ENCODE data around the gene R3HDM4. TPM values are rescaled to one million over a fixed set of nuclear protein-coding genes. Genes with fewer than 3 reads are reported as not detected.

The R3HDM4 gene
- total and polyA plus RNA-seq, 4 donors: 14.1 to 72.4 (median 20.2) TPM

DNA sequence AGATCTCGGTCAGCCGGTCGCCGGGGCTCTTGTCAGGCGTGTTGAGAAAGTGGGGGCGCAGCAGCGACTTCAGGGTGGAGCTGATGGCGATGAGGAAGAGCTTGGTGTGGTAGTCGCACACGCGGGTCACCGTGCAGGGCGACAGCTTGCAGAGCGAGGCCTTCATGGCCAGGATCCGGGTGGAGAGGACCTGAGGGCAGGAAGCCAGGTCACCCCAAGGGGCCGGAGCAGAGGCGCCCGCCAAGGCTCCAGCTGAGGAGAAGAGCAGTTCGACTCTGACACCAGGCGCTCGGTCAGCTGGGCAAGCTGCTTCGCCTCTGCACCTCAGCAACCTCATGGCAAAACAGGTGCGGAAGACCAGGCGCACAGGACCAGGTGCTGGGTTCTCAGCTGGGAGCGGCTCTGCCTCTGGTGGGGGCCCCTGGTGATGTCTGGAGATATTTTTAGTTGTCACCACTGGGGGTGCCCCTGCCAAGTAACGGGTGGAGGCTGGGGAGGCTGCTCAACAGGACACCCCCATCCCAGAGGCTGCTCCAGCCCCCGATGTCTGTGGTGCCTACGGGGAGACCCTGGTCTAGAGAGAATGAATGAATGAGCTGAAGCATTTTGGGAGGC is 37.6 kb downstream of the R3HDM4 start:
- H3K27me3 ChIP-seq (ENCODE audit: control insufficient read depth in 4 of 4, insufficient read depth in 4 of 4, low read length in 3 of 4): no peaks in the 10 kb centered on the region
- no peak overlapping the region for H3K27ac ChIP-seq (ENCODE audit: low read depth in 1 of 2, low read length in 2 of 2)
- TF ChIP-seq GABPA (IDR thresholded peaks at IDR 0.05 in 1 of 2, conservative IDR thresholded peaks at IDR 0.05 in 1 of 2) (no peak), NR2F2 (IDR thresholded peaks at IDR 0.05) (no peak), RXRA (IDR thresholded peaks at IDR 0.05) (no peak), JUND (IDR thresholded peaks at IDR 0.05) (no peak), ZBTB33 (IDR thresholded peaks at IDR 0.05) (no peak), HNF4G (IDR thresholded peaks at IDR 0.05) (no peak), TAF1 (conservative IDR thresholded peaks at IDR 0.05) (no peak), SP1 (IDR thresholded peaks at IDR 0.05) (no peak), FOXA1 (IDR thresholded peaks at IDR 0.05) (no peak), YY1 (IDR thresholded peaks at IDR 0.05) (no peak), CTCF (IDR thresholded peaks at IDR 0.05; ENCODE audit: low read depth, low read length, missing input control) (no peak), EGR1 (IDR thresholded peaks at IDR 0.05; ENCODE audit: low read depth in 2 of 2) (no peak)
- TF ChIP-seq, protein P1, sequence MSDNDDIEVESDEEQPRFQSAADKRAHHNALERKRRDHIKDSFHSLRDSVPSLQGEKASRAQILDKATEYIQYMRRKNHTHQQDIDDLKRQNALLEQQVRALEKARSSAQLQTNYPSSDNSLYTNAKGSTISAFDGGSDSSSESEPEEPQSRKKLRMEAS (IDR thresholded peaks at IDR 0.05): no peak
- TF ChIP-seq, protein P2, sequence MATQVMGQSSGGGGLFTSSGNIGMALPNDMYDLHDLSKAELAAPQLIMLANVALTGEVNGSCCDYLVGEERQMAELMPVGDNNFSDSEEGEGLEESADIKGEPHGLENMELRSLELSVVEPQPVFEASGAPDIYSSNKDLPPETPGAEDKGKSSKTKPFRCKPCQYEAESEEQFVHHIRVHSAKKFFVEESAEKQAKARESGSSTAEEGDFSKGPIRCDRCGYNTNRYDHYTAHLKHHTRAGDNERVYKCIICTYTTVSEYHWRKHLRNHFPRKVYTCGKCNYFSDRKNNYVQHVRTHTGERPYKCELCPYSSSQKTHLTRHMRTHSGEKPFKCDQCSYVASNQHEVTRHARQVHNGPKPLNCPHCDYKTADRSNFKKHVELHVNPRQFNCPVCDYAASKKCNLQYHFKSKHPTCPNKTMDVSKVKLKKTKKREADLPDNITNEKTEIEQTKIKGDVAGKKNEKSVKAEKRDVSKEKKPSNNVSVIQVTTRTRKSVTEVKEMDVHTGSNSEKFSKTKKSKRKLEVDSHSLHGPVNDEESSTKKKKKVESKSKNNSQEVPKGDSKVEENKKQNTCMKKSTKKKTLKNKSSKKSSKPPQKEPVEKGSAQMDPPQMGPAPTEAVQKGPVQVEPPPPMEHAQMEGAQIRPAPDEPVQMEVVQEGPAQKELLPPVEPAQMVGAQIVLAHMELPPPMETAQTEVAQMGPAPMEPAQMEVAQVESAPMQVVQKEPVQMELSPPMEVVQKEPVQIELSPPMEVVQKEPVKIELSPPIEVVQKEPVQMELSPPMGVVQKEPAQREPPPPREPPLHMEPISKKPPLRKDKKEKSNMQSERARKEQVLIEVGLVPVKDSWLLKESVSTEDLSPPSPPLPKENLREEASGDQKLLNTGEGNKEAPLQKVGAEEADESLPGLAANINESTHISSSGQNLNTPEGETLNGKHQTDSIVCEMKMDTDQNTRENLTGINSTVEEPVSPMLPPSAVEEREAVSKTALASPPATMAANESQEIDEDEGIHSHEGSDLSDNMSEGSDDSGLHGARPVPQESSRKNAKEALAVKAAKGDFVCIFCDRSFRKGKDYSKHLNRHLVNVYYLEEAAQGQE (IDR thresholded peaks at IDR 0.05): no peak
- H3K4me1 ChIP-seq (ENCODE audit: control insufficient read depth in 4 of 4, insufficient read depth in 4 of 4, low read length in 3 of 4): no peaks in the 10 kb centered on the region
- WGBS: 98% methylated on average over 28 of the region's 28 CpGs
- peaks cover 8 to 38% (median 11%) of the 10 kb centered on the region in 4 donors for H3K36me3 ChIP-seq (ENCODE audit: control insufficient read depth in 4 of 4, insufficient read depth in 3 of 4, low read depth in 1 of 4, low read length in 3 of 4)
- H3K9ac ChIP-seq (ENCODE audit: low read depth in 1 of 2, low read length in 2 of 2): no peak overlapping the region
- DNase-seq (ENCODE audit: low spot score): no peak
- no peak overlapping the region for H3K4me3 ChIP-seq (ENCODE audit: low read depth in 1 of 3, low read length in 3 of 3)
- no peaks in the 10 kb centered on the region for H3K9me3 ChIP-seq (ENCODE audit: control insufficient read depth in 4 of 4, low read length in 3 of 4)

DNA sequence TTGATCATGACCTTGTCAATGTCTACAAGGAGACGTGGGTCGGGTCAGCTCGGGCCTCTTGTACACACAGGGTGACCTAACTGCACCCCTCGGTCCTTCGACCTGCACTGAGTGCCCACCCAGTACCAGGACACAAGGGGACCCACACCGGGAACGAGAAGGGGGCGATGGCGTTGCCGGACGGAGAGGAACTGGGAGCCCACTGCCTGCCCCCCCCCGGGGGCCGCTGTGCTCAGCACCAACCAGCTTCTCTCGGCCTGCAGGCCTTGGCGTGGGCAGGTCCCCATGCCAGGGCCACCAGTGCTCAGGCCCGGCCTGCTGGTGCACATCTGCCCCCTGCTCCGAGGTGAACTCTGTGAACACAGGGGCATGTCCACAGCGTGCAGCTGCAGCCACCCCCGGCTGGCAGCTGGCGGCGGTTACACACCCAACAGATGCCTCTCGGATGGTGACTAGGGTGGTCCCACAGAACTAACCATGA is 39.4 kb downstream of the R3HDM4 start:
- Histone ChIP-seq H3K4me3 (ENCODE audit: low read depth in 1 of 3, low read length in 3 of 3) (no peak overlapping the region), H3K27ac (ENCODE audit: low read depth in 1 of 2, low read length in 2 of 2) (no peak overlapping the region), H3K9me3 (ENCODE audit: control insufficient read depth in 4 of 4, low read length in 3 of 4) (no peaks in the 10 kb centered on the region), H3K4me1 (ENCODE audit: control insufficient read depth in 4 of 4, insufficient read depth in 4 of 4, low read length in 3 of 4) (no peaks in the 10 kb centered on the region), H3K27me3 (ENCODE audit: control insufficient read depth in 4 of 4, insufficient read depth in 4 of 4, low read length in 3 of 4) (no peaks in the 10 kb centered on the region), H3K9ac (ENCODE audit: low read depth in 1 of 2, low read length in 2 of 2) (no peak overlapping the region), H3K36me3 (ENCODE audit: control insufficient read depth in 4 of 4, insufficient read depth in 3 of 4, low read depth in 1 of 4, low read length in 3 of 4) (peaks cover 7 to 41% (median 11%) of the 10 kb centered on the region in 4 donors)
- DNase-seq (ENCODE audit: low spot score): no peak
- TF ChIP-seq EGR1 (IDR thresholded peaks at IDR 0.05; ENCODE audit: low read depth in 2 of 2) (no peak), HNF4A (conservative IDR thresholded peaks at IDR 0.05) (no peak), FOXA2 (IDR thresholded peaks at IDR 0.05) (no peak), JUND (IDR thresholded peaks at IDR 0.05) (no peak), NR2F2 (IDR thresholded peaks at IDR 0.05) (no peak), FOXA1 (IDR thresholded peaks at IDR 0.05) (no peak)
- TF ChIP-seq, protein P2 (IDR thresholded peaks at IDR 0.05): no peak
- 97% methylated on average over 22 of the region's 22 CpGs for WGBS

Data from liver (tissue), 9 donors.